MM.1S (cell line): ENCODE results near the gene CAD.
"Not testable (repeated sequence)": the region's sequence is repeated elsewhere in the genome, so short reads cannot be mapped to it uniquely, and the experiment has no call there.

ENCODE experiments used
- DNase-seq: peaks from one replicate; pipeline ENCODE4 v3.0.0-alpha.2; 2015
- H2AFZ ChIP-seq: fragments of 300-600 bp; sonication (generic); 2 replicates; pipeline ENCODE4 v1.6.0; 2016; ENCODE audit warnings: antibody characterized with exemption, low read length
- H3F3A ChIP-seq: fragments of 300-600 bp; sonication (generic); 2 replicates; pipeline ENCODE4 v1.6.1; 2016; ENCODE audit warnings: mild to moderate bottlenecking, antibody characterized with exemption, low read length, moderate library complexity, mixed read lengths; ENCODE audit not compliant: insufficient read depth
- H3K27ac ChIP-seq: fragments of 300-600 bp; sonication (generic); 2 replicates; pipeline ENCODE4 v1.5.1; 2016; ENCODE audit warnings: mild to moderate bottlenecking, low read length
- H3K27me3 ChIP-seq: fragments of 300-600 bp; sonication (generic); replicated peaks from 2 replicates; pipeline ENCODE4 v1.6.0; 2016; ENCODE audit warnings: low read length; ENCODE audit not compliant: insufficient read depth
- H3K36me3 ChIP-seq: fragments of 300-600 bp; sonication (generic); replicated peaks from 2 replicates; pipeline ENCODE4 v1.6.1; 2016; ENCODE audit warnings: mild to moderate bottlenecking, low read length, mixed read lengths; ENCODE audit not compliant: insufficient read depth
- H3K4me1 ChIP-seq: fragments of 300-600 bp; sonication (generic); 2 replicates; pipeline ENCODE4 v1.6.1; 2016; ENCODE audit warnings: low read length, mixed read lengths
- H3K4me2 ChIP-seq: fragments of 300-600 bp; sonication (generic); 2 replicates; pipeline ENCODE4 v1.6.0; 2016; ENCODE audit warnings: low read depth, low read length
- H3K4me3 ChIP-seq: fragments of 300-600 bp; sonication (generic); 2 replicates; pipeline ENCODE4 v1.5.1; 2016; ENCODE audit warnings: low read length, mixed read lengths
- H3K79me2 ChIP-seq: fragments of 300-600 bp; sonication (generic); 2 replicates; pipeline ENCODE4 v1.6.1; 2016; ENCODE audit warnings: mixed run types, low read length, mixed read lengths
- H3K9ac ChIP-seq: fragments of 300-600 bp; sonication (generic); 2 replicates; pipeline ENCODE4 v1.6.1; 2016; ENCODE audit warnings: low read length, mixed read lengths
- H3K9me2 ChIP-seq: fragments of 300-600 bp; sonication (generic); replicated peaks from 2 replicates; pipeline ENCODE4 v1.6.1; 2016; ENCODE audit warnings: mild to moderate bottlenecking, low read length, mixed read lengths; ENCODE audit not compliant: insufficient read depth
- H3K9me3 ChIP-seq: fragments of 300-600 bp; sonication (generic); replicated peaks from 2 replicates; pipeline ENCODE4 v1.6.1; 2016; ENCODE audit warnings: mild to moderate bottlenecking, low read length, mixed read lengths; ENCODE audit not compliant: insufficient read depth
- H4K20me1 ChIP-seq: fragments of 300-600 bp; sonication (generic); 2 replicates; pipeline ENCODE4 v1.6.1; 2016; ENCODE audit warnings: mild to moderate bottlenecking, low read length, moderate library complexity, mixed read lengths; ENCODE audit not compliant: insufficient read depth
- CTCF ChIP-seq: fragments of 300-600 bp; sonication (generic); IDR thresholded peaks from 2 replicates; pipeline ENCODE4 v1.5.1; 2016; ENCODE audit warnings: antibody characterized with exemption, low read length, mixed read lengths
- EZH2 ChIP-seq: fragments of 300-600 bp; sonication (generic); optimal IDR thresholded peaks from 2 replicates; pipeline ENCODE3; 2017; ENCODE audit warnings: low read depth, mild to moderate bottlenecking, antibody characterized with exemption, low read length, mixed read lengths
- EZH2phosphoT487 ChIP-seq: fragments of 300-600 bp; sonication (generic); IDR thresholded peaks from 2 replicates; pipeline ENCODE4 v1.6.1; 2018; ENCODE audit warnings: antibody characterized with exemption, low read length

CAD gene

GRCh38 chr2:27271631-27272340, 54.6 kb downstream of the CAD start:
- Histone ChIP-seq H3K79me2 (no peaks in the 10 kb centered on the region), H3K4me3 (no peak overlapping the region), H3K27me3 (no peaks in the 10 kb centered on the region), H3K9me2 (no peaks in the 10 kb centered on the region), H3K27ac (no peak overlapping the region), H3K4me2 (no peak overlapping the region), H3K36me3 (no peaks in the 10 kb centered on the region), H3F3A (no peaks in the 10 kb centered on the region), H3K9ac (no peak overlapping the region), H3K4me1 (no peaks in the 10 kb centered on the region), H3K9me3 (no peaks in the 10 kb centered on the region), H4K20me1 (no peaks in the 10 kb centered on the region), H2AFZ (no peak overlapping the region)
- no peak for DNase-seq
- TF ChIP-seq CTCF (no peak), EZH2phosphoT487 (no peak), EZH2 (no peak)

GRCh38 chr2:27272537-27273522, 55.7 kb downstream of the CAD start:
- not testable (repeated sequence) for H2AFZ ChIP-seq, H3K4me1 ChIP-seq, H3K9me2 ChIP-seq, H4K20me1 ChIP-seq, H3K4me3 ChIP-seq, H3K9me3 ChIP-seq, H3K4me2 ChIP-seq, H3K9ac ChIP-seq, H3K27ac ChIP-seq, H3K36me3 ChIP-seq, H3F3A ChIP-seq, H3K27me3 ChIP-seq, DNase-seq, H3K79me2 ChIP-seq

GRCh38 chr2:27275211-27276150, 58.3 kb downstream of the CAD start, which contains the start of gene DNAJC5G:
TSS of gene DNAJC5G (plus strand) at chr2:27275433. CDS start at chr2:27276729, 1,296 bp downstream.
- Histone ChIP-seq H2AFZ (no peak within 1 kb of the TSS), H3K4me2 (no peak within 1 kb of the TSS), H3K79me2 (no peaks in the 10 kb centered on the region), H3K9me3 (no peaks in the 10 kb centered on the region), H3K4me3 (no peak within 1 kb of the TSS), H3K27me3 (no peaks in the 10 kb centered on the region), H3K27ac (no peak within 1 kb of the TSS), H3K4me1 (no peaks in the 10 kb centered on the region), H3K9ac (no peak within 1 kb of the TSS), H3K36me3 (no peaks in the 10 kb centered on the region), H3F3A (no peaks in the 10 kb centered on the region), H4K20me1 (no peaks in the 10 kb centered on the region), H3K9me2 (no peaks in the 10 kb centered on the region)
- TF ChIP-seq EZH2phosphoT487 (no peak), EZH2 (no peak), CTCF (no peak)
- no peak for DNase-seq
